Fibroblast of the conjunctiva (primary cell): ENCODE measurements around the gene TNC.

ENCODE experiments used
- DNase-seq: peaks from one replicate; pipeline ENCODE4 v3.0.0-alpha.2; 2010; ENCODE audit warnings: low read depth

Gene TNC

GRCh38 chr9:115099901-115100300 lies 18.1 kb downstream of the TNC start:
- DNase-seq = no peak

GRCh38 chr9:115098226-115098965 lies 19.6 kb downstream of the TNC start:
- no peak for DNase-seq

GRCh38 chr9:115093520-115093919 lies 24.4 kb downstream of the TNC start:
- DNase-seq = no peak

GRCh38 chr9:115090486-115090885 lies 27.5 kb downstream of the TNC start:
- no peak for DNase-seq

GRCh38 chr9:115088860-115089259 lies 29.1 kb downstream of the TNC start:
- no peak for DNase-seq

- DNase-seq = no peak
Observed at GRCh38 chr9:115086886-115087285, 31.1 kb downstream of the TNC start.

- DNase-seq = no peak
Observed at GRCh38 chr9:115086461-115086860, 31.5 kb downstream of the TNC start.

GRCh38 chr9:115085773-115086377 lies 32.1 kb downstream of the TNC start:
- DNase-seq = no peak

- DNase-seq = no peak
Observed at GRCh38 chr9:115084709-115085108, 33.2 kb downstream of the TNC start.

GRCh38 chr9:115084157-115084556 lies 33.8 kb downstream of the TNC start:
- DNase-seq = no peak

GRCh38 chr9:115080242-115080641 lies 37.7 kb downstream of the TNC start:
- no peak for DNase-seq

GRCh38 chr9:115079156-115079555 lies 38.8 kb downstream of the TNC start:
- DNase-seq = no peak

GRCh38 chr9:115073456-115073855 lies 44.5 kb downstream of the TNC start:
- no peak for DNase-seq

GRCh38 chr9:115071176-115071575 lies 46.8 kb downstream of the TNC start:
- DNase-seq = no peak

GRCh38 chr9:115069771-115070170 lies 48.2 kb downstream of the TNC start:
- no peak for DNase-seq

- DNase-seq = no peak
Observed at GRCh38 chr9:115069302-115069701, 48.7 kb downstream of the TNC start.

- DNase-seq = no peak
Observed at GRCh38 chr9:115068031-115068430, 49.9 kb downstream of the TNC start.

- DNase-seq = no peak
Observed at GRCh38 chr9:115063058-115063845, 54.7 kb downstream of the TNC start.

- DNase-seq = peak; percentile 27
Observed at GRCh38 chr9:115058684-115059315, 59.2 kb downstream of the TNC start.

GRCh38 chr9:115058175-115058574 lies 59.8 kb downstream of the TNC start:
- no peak for DNase-seq

GRCh38 chr9:115057559-115057958 lies 60.4 kb downstream of the TNC start:
- no peak for DNase-seq

GRCh38 chr9:115050002-115050490 lies 67.9 kb downstream of the TNC start:
- no peak for DNase-seq
